A549 (cell line): ENCODE measurements around the gene ULK2. TPM values are rescaled to one million over a fixed set of nuclear protein-coding genes. Genes with fewer than 3 reads are reported as not detected.

ENCODE experiments used
- ATAC-seq, 2 experiments: fragments of 200-7000 bp in 1 of 2; fragments of >200 bp in 1 of 2; cut with Nextera tagmentation in 1 of 2; cut with Tn5 transposase in 1 of 2; 3 replicates each; pipeline versions ENCODE4 v1.8.0 to v1.9.1; 2018 to 2020; ENCODE audit warnings: mild to moderate bottlenecking in 1 of 2, moderate library complexity in 1 of 2
- CTCF ChIA-PET: fragments of 300-600 bp; sonication (Branson Sonifier 250); formaldehyde crosslinking; extraction: SDS; loops from one replicate; lab custom pipeline; 2021; ENCODE audit warnings: antibody characterized with exemption, inconsistent platforms; lab: Yijun Ruan, JAX
- POLR2A ChIA-PET: fragments of 350-600 bp; formaldehyde crosslinking; extraction: SDS; loops from one replicate; lab custom pipeline; 2021; ENCODE audit warnings: antibody characterized with exemption, inconsistent platforms; lab: Yijun Ruan, JAX
- DNase-seq, 2 experiments: peaks; one replicate each; pipeline versions ENCODE4 v3.0.0 to v3.0.0-alpha.2; 2011 to 2016; ENCODE audit warnings: low read depth in 1 of 2, low spot score in 1 of 2
- FAIRE-seq: peaks from 2 replicates; lab custom pipeline; 2011; peaks lifted over from hg19 to GRCh38; lab: Jason Lieb, UNC
- H3K27ac ChIP-seq, 2 experiments: fragments of >200 bp; sonication (Bioruptor Twin); formaldehyde crosslinking; 3 replicates each; pipeline ENCODE4 v1.5.1; 2016 to 2017
- H3K4me1 ChIP-seq: fragments of >200 bp; sonication (Bioruptor Twin); formaldehyde crosslinking; 3 replicates; pipeline ENCODE4 v1.6.1; 2016
- H3K4me2 ChIP-seq: fragments of >200 bp; sonication (Bioruptor Twin); formaldehyde crosslinking; 3 replicates; pipeline ENCODE4 v1.6.1; 2016
- H3K4me3 ChIP-seq: fragments of >200 bp; sonication (Bioruptor Twin); formaldehyde crosslinking; 3 replicates; pipeline ENCODE4 v1.5.1; 2016
- H3K9me3 ChIP-seq: fragments of >200 bp; sonication (Bioruptor Twin); formaldehyde crosslinking; 3 replicates; pipeline ENCODE4 v1.6.1; 2016
- ATOH8 ChIP-seq: fragments of 250-450 bp; sonication (Bioruptor Pico); IDR thresholded peaks from 2 replicates; pipeline ENCODE4 v1.5.0; 2020; ENCODE audit warnings: low read depth, mild to moderate bottlenecking, moderate library complexity
- CEBPB ChIP-seq, 2 experiments: fragments of >200 bp in 1 of 2; sonication (Bioruptor Twin) in 1 of 2; formaldehyde crosslinking in 1 of 2; IDR thresholded peaks; 2 replicates each; pipeline ENCODE4 v1.6.1; 2012 to 2016
- CHD4 ChIP-seq: fragments of 200-600 bp; sonication (generic); IDR thresholded peaks from 2 replicates; pipeline ENCODE4 v1.6.1; 2016; ENCODE audit warnings: antibody characterized with exemption, mild to moderate bottlenecking, borderline replicate concordance
- FOSL2 ChIP-seq, 2 experiments: fragments of 450-650 bp in 1 of 2; fragments of >200 bp in 1 of 2; sonication (Bioruptor Twin) in 1 of 2; formaldehyde crosslinking; IDR thresholded peaks; 2 replicates each; pipeline versions ENCODE4 v1.5.0 to v1.6.1; 2016 to 2020; ENCODE audit warnings: mild to moderate bottlenecking in 1 of 2, moderate library complexity in 1 of 2
- FOXS1 ChIP-seq: fragments of 250-450 bp; sonication (Bioruptor Pico); IDR thresholded peaks from 2 replicates; pipeline ENCODE4 v1.5.0; 2020; ENCODE audit warnings: mild to moderate bottlenecking, moderate library complexity
- HES2 ChIP-seq: fragments of >200 bp; sonication (Bioruptor Twin); formaldehyde crosslinking; IDR thresholded peaks from 2 replicates; pipeline ENCODE4 v1.6.1; 2016
- HEYL ChIP-seq: fragments of 250-450 bp; sonication (Bioruptor Pico); IDR thresholded peaks from 2 replicates; pipeline ENCODE4 v1.8.0; 2021; ENCODE audit warnings: mild to moderate bottlenecking, moderate library complexity
- HMGXB4 ChIP-seq: fragments of 250-450 bp; sonication (Bioruptor Pico); IDR thresholded peaks from 2 replicates; pipeline ENCODE4 v1.5.0; 2021; ENCODE audit warnings: mild to moderate bottlenecking, moderate library complexity, borderline replicate concordance
- HOXA7 ChIP-seq: fragments of 250-450 bp; sonication (Bioruptor Pico); IDR thresholded peaks from 2 replicates; pipeline ENCODE4 v1.5.0; 2020; ENCODE audit warnings: mild to moderate bottlenecking, moderate library complexity
- HOXB13 ChIP-seq: fragments of 250-450 bp; sonication (Bioruptor Pico); IDR thresholded peaks from 2 replicates; pipeline ENCODE4 v1.5.0; 2020; ENCODE audit warnings: low read depth, mild to moderate bottlenecking, moderate library complexity
- KDM5A ChIP-seq: fragments of 200-600 bp; sonication (generic); IDR thresholded peaks from 2 replicates; pipeline ENCODE4 v1.6.1; 2016; ENCODE audit warnings: antibody characterized with exemption, mild to moderate bottlenecking
- RFX5 ChIP-seq: fragments of 450-650 bp; IDR thresholded peaks from 2 replicates; pipeline ENCODE4 v1.7.1; 2014; ENCODE audit warnings: antibody characterized with exemption, mild to moderate bottlenecking, moderate library complexity
- SREBF2 ChIP-seq: fragments of 450-650 bp; IDR thresholded peaks from 2 replicates; pipeline ENCODE4 v1.6.1; 2014; ENCODE audit warnings: mild to moderate bottlenecking, moderate library complexity
- USF2 ChIP-seq: fragments of 450-650 bp; IDR thresholded peaks from 2 replicates; pipeline ENCODE4 v1.6.1; 2014; ENCODE audit warnings: antibody characterized with exemption
- ZFP36 ChIP-seq: fragments of 450-650 bp; IDR thresholded peaks from 2 replicates; pipeline ENCODE4 v1.6.1; 2014; ENCODE audit warnings: borderline replicate concordance; ENCODE audit not compliant: partially characterized antibody
- whole genome bisulfite sequencing: methylation state at CpG from one replicate; pipeline ENCODE4 v1.1.6; 2017; ENCODE audit errors: missing lambda C conversion rate; 5-methylcytosine and 5-hydroxymethylcytosine counted together
- polyA plus RNA-seq, 4 experiments: library from polyadenylated mRNA; depleted of rRNA in 3 of 4; stranded (reverse); fragments of >200 nt; fragmentation: RNase III in 1 of 4; extraction: RNeasy Plus Mini Kit Qiagen cat#74134 plus additional on column Dnase treatment in 1 of 4; gene quantifications; 2 replicates in 3 of 4; 3 replicates in 1 of 4; pipeline ENCODE4 v1.2.3, GENCODE V29; 2011 to 2017
- TF ChIP-seq, protein P1 (sequence below): fragments of 200-600 bp; sonication (generic); IDR thresholded peaks from 2 replicates; pipeline ENCODE4 v1.6.1; 2016; ENCODE audit warnings: antibody characterized with exemption, mild to moderate bottlenecking, moderate library complexity

Gene ULK2
- polyA plus RNA-seq, 2 of the 4 experiments (the other 2 are of a cell fraction): 14.4 to 40.9 TPM

DNA sequence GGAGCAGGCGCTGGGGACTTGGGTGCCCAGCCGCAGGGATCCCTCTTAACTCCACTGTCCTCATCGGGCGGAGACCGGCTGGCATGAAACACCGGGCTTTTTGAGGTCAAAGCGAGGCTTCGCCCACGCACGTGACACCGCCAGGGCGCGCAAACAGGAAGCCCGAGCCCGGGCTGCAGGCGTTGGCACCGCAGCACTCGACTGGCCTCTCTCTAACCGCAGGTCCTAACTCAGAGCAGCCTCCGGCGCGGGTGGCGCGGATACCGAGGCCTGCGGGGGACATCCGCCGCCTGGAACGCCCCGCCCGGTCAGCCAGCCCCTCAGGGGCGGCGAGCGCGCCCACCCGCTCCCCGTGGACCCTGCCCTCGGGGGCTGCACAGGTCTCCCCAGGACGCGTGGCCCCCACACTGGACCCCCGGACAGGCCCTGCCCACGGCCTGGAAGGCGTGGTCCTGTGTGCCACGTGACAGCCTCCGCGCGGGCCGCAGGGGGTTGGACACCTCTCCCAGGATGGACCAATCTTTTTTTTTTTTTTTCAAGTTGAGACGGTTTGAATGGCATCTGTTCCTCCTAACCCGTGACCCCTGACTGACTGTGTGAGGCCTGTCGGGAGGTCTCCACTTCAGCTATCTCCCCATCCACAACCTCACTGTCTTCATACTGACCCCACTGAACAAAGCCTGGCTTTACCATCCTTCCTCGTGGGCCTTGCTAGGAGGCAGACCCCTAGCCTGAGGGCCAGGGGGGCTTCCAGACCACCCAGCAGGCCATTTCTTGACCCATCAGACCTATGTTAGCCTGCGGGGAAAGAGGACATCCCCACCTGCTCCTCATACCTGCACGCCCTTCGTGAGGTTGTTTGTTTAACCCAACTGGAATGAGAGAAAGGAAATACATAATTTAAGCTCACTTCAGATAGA lies 143.0 kb downstream of the ULK2 start:
- TF ChIP-seq HOXB13 (CRISPR knock-in tag) (no peak), RFX5 (no peak), CEBPB (IDR thresholded peaks at IDR 0.05) (no peak), HMGXB4 (CRISPR knock-in tag) (no peak), HES2 (no peak), FOSL2 (IDR thresholded peaks at IDR 0.05) (no peak), FOSL2 (CRISPR knock-in tag; IDR thresholded peaks at IDR 0.05) (no peak), CHD4 (no peak), ATOH8 (CRISPR knock-in tag) (no peak), ZFP36 (no peak), HOXA7 (CRISPR knock-in tag) (no peak), KDM5A (no peak), SREBF2 (no peak)
- TF ChIP-seq, protein P1, sequence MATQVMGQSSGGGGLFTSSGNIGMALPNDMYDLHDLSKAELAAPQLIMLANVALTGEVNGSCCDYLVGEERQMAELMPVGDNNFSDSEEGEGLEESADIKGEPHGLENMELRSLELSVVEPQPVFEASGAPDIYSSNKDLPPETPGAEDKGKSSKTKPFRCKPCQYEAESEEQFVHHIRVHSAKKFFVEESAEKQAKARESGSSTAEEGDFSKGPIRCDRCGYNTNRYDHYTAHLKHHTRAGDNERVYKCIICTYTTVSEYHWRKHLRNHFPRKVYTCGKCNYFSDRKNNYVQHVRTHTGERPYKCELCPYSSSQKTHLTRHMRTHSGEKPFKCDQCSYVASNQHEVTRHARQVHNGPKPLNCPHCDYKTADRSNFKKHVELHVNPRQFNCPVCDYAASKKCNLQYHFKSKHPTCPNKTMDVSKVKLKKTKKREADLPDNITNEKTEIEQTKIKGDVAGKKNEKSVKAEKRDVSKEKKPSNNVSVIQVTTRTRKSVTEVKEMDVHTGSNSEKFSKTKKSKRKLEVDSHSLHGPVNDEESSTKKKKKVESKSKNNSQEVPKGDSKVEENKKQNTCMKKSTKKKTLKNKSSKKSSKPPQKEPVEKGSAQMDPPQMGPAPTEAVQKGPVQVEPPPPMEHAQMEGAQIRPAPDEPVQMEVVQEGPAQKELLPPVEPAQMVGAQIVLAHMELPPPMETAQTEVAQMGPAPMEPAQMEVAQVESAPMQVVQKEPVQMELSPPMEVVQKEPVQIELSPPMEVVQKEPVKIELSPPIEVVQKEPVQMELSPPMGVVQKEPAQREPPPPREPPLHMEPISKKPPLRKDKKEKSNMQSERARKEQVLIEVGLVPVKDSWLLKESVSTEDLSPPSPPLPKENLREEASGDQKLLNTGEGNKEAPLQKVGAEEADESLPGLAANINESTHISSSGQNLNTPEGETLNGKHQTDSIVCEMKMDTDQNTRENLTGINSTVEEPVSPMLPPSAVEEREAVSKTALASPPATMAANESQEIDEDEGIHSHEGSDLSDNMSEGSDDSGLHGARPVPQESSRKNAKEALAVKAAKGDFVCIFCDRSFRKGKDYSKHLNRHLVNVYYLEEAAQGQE: no peak
- POLR2A ChIA-PET: interaction anchor here (0.7 kb wide), 1 partner anchor 10 kb away, joined by 3 read pairs; no protein-coding TSS in a partner anchor
- CTCF ChIA-PET: interaction anchor here (1.4 to 12.9 kb wide), 3 partner anchors 18 to 37 kb away, joined by 3 to 145 read pairs (median 65); no protein-coding TSS in a partner anchor
- H3K27ac ChIP-seq: peak overlapping the region; percentile 32 to 73; a peak in 4 of 6 replicates
- no peak overlapping the region for H3K4me3 ChIP-seq
- no peak overlapping the region for H3K4me2 ChIP-seq
- no peaks in the 10 kb centered on the region for H3K9me3 ChIP-seq
- no peak for DNase-seq
- FAIRE-seq: no peak
- peaks cover 54% of the 10 kb centered on the region for H3K4me1 ChIP-seq
- WGBS: 92% methylated on average over 52 of the region's 55 CpGs
- no peak for ATAC-seq

GRCh38 chr17:19723964-19724363 lies 143.8 kb downstream of the ULK2 start:
- FAIRE-seq: no peak
- Histone ChIP-seq H3K4me3 (no peak overlapping the region), H3K4me2 (peak overlapping the region; percentile 18; the same call in 2 of the 3 replicates), H3K27ac (peak overlapping the region; percentile 32 to 73; a peak in 4 of 6 replicates), H3K4me1 (peaks cover 62% of the 10 kb centered on the region), H3K9me3 (no peaks in the 10 kb centered on the region)
- CTCF ChIA-PET: interaction anchor here (1.2 to 12.9 kb wide), 5 partner anchors 18 to 211 kb away, joined by 3 to 145 read pairs (median 7); no protein-coding TSS in a partner anchor
- 61% methylated on average over 1 of the region's 1 CpG for WGBS
- DNase-seq: no peak
- ATAC-seq: no peak
- POLR2A ChIA-PET: interaction anchor here (0.6 to 1.5 kb wide), 2 partner anchors 14 to 76 kb away, joined by 3 to 7 read pairs; partner anchors contain the start of gene ALDH3A2
- TF ChIP-seq RFX5 (no peak), HMGXB4 (CRISPR knock-in tag) (no peak), HES2 (no peak), USF2 (no peak), FOXS1 (CRISPR knock-in tag) (no peak), HEYL (CRISPR knock-in tag) (no peak)
